Hypothalamus (tissue), 51 donors: ENCODE results near the gene CHST11.

Experiments
- DNase-seq, 51 donors: peaks; one replicate each; lab custom pipeline; 2025; lab: John Stamatoyannopoulos, UW

The CHST11 gene

GRCh38 chr12:104641862-104642261, 185.1 kb downstream of the CHST11 start:
- DNase-seq, result no peak

GRCh38 chr12:104643093-104643818, 186.5 kb downstream of the CHST11 start:
- no peak for DNase-seq

GRCh38 chr12:104643819-104644669, 187.3 kb downstream of the CHST11 start:
- peak in 7 of 51 donors; percentile 10 to 37 (median 15) for DNase-seq

DNA sequence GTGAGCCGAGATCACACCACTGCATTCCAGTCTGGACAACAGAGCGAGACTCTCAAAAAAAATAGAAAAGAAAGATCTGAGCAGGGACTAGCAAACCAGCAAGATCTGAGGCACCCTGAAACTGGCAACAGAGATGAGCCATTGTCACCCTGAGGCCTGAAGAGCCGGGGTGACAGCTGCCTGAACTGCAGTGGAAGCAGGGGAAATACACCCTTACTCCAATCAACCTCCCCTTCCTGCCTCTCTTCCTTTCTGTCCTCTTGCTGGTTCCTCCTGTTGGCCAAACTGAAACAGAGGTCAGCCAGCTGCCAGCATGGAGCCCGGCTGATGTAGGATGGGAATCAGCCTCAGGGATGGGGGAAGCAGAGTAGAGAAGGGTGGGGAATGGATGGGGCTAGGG, 192.0 kb downstream of the CHST11 start:
- DNase-seq, result no peak

- no peak for DNase-seq
Observed at GRCh38 chr12:104649217-104649824, 192.6 kb downstream of the CHST11 start.

DNA sequence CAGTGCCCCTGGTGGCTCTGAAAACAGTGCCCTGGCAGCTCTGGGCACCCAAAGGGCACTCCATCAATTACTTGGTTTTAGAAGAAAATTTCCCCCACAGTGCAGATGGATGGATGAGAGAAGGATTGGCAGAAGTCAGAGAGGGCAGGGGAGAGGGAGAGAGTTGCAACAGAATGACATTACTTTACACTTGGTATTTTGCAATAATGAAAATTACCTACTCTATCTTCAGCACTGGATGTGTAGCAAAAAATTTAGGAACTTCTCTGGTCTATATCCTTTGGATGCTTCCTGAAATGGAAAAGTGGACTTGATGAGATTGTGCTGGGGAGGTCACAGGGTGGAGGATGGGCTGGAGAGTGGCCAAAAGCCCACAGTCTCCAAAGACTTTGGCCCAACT, 193.2 kb downstream of the CHST11 start:
- DNase-seq, result no peak

GRCh38 chr12:104650541-104650940, 193.8 kb downstream of the CHST11 start:
- DNase-seq, result no peak

DNA sequence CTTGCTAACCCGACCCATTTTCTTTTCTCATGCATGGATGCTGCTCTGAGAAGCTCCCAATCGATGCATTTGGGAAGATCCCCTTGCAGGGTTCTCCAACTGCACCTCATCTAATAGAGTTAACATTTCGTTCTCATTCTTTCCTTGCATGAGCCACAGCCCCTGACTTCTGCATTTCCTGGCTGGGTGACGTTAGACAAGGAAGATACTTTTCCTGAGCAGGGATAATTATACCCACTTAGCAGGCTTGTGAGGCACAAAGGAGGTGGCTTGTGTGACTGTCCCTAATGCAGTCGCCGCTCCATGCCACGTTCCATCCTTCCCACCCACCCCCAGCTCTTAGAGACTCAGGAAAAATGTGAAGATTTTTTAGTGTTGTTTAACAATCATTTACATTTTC, 195.1 kb downstream of the CHST11 start:
- peak in 1 of 51 donors; percentile 30 for DNase-seq

GRCh38 chr12:104652358-104652757, 195.6 kb downstream of the CHST11 start:
- DNase-seq, result no peak

- no peak for DNase-seq
Observed at GRCh38 chr12:104652910-104653309, 196.2 kb downstream of the CHST11 start.

DNA sequence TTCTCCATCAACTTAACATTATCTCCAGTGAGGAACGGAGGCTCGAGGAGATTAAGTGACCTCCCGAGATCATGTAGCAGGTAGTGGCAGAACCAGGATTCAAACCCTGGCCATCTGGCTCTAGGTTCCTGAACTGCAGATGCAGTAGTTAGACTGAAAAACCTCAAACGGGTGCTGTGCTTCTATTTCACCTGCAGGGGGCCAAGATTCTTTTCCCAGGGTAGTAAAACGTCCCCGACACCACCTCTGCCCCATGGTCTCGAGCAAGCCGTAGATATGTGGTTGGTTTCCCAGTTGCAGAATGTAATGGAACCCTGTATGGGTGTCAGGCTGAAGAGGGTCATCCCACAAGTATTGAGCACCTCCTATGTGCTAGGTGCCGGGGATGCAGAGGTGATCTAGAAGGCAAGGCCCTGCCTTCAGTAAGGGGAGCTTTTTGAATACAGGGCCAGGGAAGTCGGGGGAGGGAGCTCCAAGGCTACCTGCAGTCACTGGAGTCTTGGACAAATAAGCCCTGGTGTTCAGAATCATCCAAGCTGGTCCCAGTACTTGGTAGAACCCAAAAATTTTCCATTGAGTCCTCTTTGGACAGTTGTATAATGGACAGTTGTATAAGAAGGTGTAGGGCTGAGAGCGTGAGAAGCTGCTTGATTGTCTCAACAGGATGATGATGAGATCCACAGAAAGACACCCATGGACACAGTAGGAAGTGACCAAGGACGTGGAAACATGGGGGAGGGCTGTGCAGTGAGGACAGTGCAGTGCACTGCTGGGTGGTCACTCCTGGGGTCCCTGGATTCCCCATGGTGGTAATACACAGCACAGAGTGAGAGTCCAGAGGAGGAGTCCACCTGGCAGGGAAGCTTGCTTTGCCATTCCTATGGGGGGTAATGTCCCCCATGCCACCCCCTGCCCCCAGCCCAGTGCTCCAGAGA, 197.2 kb downstream of the CHST11 start:
- DNase-seq, result no peak

GRCh38 chr12:104654665-104655609, 198.2 kb downstream of the CHST11 start:
- DNase-seq, result no peak

- DNase-seq, result no peak
Observed at GRCh38 chr12:104656383-104656782, 199.6 kb downstream of the CHST11 start.

- peak in 3 of 51 donors; percentile 12 to 17 (median 14) for DNase-seq
Observed at GRCh38 chr12:104656921-104657320, 200.2 kb downstream of the CHST11 start.

DNA sequence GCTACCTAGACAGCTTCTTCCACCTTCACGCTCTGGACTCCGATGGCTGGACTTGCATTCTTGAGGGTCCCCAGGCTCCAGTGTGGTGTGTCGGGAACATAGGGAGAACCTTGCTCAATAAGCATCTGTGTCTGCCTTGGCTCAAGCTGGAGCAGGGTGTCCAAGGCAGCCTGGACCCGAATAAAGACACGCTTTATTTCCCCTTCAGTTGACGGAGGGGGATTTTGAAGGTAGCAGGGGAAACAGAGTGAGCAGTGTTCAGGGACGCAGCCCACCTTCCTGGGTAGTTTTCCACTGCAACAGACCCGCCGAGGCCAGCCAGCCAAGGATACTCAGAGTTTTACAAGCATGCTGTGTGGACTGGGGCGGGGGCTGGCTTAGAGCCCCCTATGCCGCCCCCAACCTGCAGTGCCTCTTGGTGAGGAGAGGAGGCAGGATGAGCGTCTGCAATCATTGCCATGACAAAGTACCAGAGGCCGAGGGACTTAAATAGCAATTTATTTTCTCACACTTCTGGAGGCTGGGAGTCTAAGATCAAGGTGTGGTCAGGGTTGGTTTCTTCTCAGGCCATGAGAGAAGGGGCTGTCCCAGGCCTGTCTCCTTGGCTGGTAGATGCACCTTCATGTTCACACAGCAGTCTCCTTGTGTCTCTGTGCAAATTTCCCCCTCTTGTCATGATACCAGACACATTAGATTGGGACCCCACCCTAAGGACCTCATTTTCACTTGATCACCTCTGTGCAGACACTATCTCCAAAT, 201.2 kb downstream of the CHST11 start:
- DNase-seq, result peak in 3 of 51 donors; percentile 13 to 37 (median 14)

- DNase-seq, result no peak
Observed at GRCh38 chr12:104659058-104659457, 202.3 kb downstream of the CHST11 start.

DNA sequence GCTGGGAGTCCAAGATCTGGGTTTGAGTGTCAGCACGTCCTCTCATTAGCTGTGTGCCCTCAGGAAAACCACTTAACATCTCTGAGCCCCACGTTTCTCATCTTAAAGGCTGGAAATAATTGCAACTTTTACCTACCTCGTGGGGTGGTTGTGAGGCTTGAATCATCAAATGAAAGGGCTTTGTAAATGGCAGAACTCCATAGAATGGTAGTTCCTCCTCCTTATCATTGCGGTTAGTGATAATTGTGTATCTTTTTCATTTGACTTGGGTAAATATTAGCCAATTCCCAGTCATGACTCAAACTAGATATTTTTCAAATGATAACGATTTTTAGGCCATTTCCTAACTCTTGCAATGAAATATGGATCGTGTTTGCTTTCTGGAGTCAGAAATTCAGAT, 205.5 kb downstream of the CHST11 start:
- no peak for DNase-seq

GRCh38 chr12:104662908-104663307, 206.2 kb downstream of the CHST11 start:
- no peak for DNase-seq
